Measurements from ENCODE around the gene UGT2A1. TPM values are rescaled to one million over a fixed set of nuclear protein-coding genes. Genes with fewer than 3 reads are reported as not detected.

UGT2A1 gene
- total RNA-seq, 1 donor from 2014 or later, result not detected

Small RNA genes within 50 kb of the gene (small RNA-seq; reads per million reads assigned to genes)
- gene UGT2A2, result not detected

Other genes with a start within 250 kb of the UGT2A1 start
- not detected for gene UGT2B4, start 157.3 kb downstream of the UGT2A1 start, total RNA-seq
- not detected for gene UGT2A2, start 13.6 kb downstream of the UGT2A1 start, total RNA-seq
- 1.7 TPM for gene SULT1B1, start 107.4 kb upstream of the UGT2A1 start, total RNA-seq
- 114 TPM for gene SULT1E1, start 206.9 kb upstream of the UGT2A1 start, total RNA-seq